Caco-2 (cell line): Measurements from ENCODE around the gene GPATCH8. TPM values are rescaled to one million over a fixed set of nuclear protein-coding genes. Genes with fewer than 3 reads are reported as not detected.

Source experiments
- BruUV-seq: library from RNA; stranded (reverse); fragments of 400-500 nt; replicated peaks from 2 replicates; lab custom pipeline; 2021; lab: Mats Ljungman, UMichigan
- CTCF ChIA-PET: fragments of 300-600 bp; sonication (Branson Sonifier 250); formaldehyde crosslinking; loops from one replicate; lab custom pipeline; 2022; ENCODE audit warnings: antibody characterized with exemption; lab: Charles Lee
- POLR2A ChIA-PET: fragments of 300-600 bp; sonication (Branson Sonifier 250); formaldehyde crosslinking; loops from one replicate; lab custom pipeline; 2022; ENCODE audit warnings: antibody characterized with exemption; lab: Charles Lee
- DNase-seq, 2 experiments: peaks; one replicate each; pipeline versions ENCODE4 v3.0.0 to v3.0.0-alpha.2; 2020 to 2022
- H3K27me3 ChIP-seq: replicated peaks from 2 replicates; pipeline ENCODE4 v1.6.0; 2011; ENCODE audit warnings: low read length; ENCODE audit not compliant: control insufficient read depth, insufficient read depth
- H3K36me3 ChIP-seq: 2 replicates; pipeline ENCODE4 v1.5.1; 2011; ENCODE audit warnings: low read length; ENCODE audit not compliant: control insufficient read depth, insufficient read depth
- H3K4me1 ChIP-seq: fragments of 250-450 bp; sonication (Bioruptor Pico); 2 replicates; pipeline ENCODE4 v1.5.1; 2020; ENCODE audit warnings: mild to moderate bottlenecking
- H3K4me3 ChIP-seq: 2 replicates; pipeline ENCODE4 v1.5.1; 2011; ENCODE audit warnings: low read depth, mild to moderate bottlenecking, control low read depth, low read length
- H3K9me3 ChIP-seq: fragments of 250-450 bp; sonication (Bioruptor Pico); 2 replicates; pipeline ENCODE4 v1.5.1; 2020; ENCODE audit warnings: mild to moderate bottlenecking, moderate library complexity
- H3K27ac Mint-ChIP-seq: one replicate; pipeline ENCODE4 v1.8.0; 2022; ENCODE audit warnings: mixed read lengths; ENCODE audit not compliant: unreplicated experiment
- H3K27me3 Mint-ChIP-seq: one replicate; pipeline ENCODE4 v1.8.0; 2022; ENCODE audit warnings: mixed read lengths; ENCODE audit not compliant: insufficient read depth, unreplicated experiment
- H3K36me3 Mint-ChIP-seq: one replicate; pipeline ENCODE4 v1.8.0; 2022; ENCODE audit warnings: mild to moderate bottlenecking, mixed read lengths; ENCODE audit not compliant: insufficient read depth, unreplicated experiment
- H3K4me1 Mint-ChIP-seq: one replicate; pipeline ENCODE4 v1.8.0; 2022; ENCODE audit warnings: low read depth, mixed read lengths; ENCODE audit not compliant: unreplicated experiment
- H3K4me3 Mint-ChIP-seq: one replicate; pipeline ENCODE4 v1.8.0; 2022; ENCODE audit warnings: mild to moderate bottlenecking, moderate library complexity, mixed read lengths; ENCODE audit not compliant: unreplicated experiment
- H3K9me3 Mint-ChIP-seq: one replicate; pipeline ENCODE4 v1.8.0; 2022; ENCODE audit warnings: mixed read lengths; ENCODE audit not compliant: unreplicated experiment
- CTCF ChIP-seq, 2 experiments: fragments of 200-600 bp in 1 of 2; IDR thresholded peaks; 1 replicate in 1 of 2; 2 replicates in 1 of 2; pipeline versions ENCODE4 v1.5.1 to v1.8.0; 2011 to 2022; ENCODE audit warnings: antibody characterized with exemption in 1 of 2, control low read depth in 1 of 2, inconsistent platforms in 1 of 2, low read depth in 1 of 2, low read length in 1 of 2, mild to moderate bottlenecking in 1 of 2, moderate library complexity in 1 of 2; ENCODE audit not compliant: insufficient read depth in 1 of 2, severe bottlenecking in 1 of 2, unreplicated experiment in 1 of 2
- intact Hi-C: fragments of 100-400 bp; cut with micrococcal nuclease; formaldehyde crosslinking; loops from one replicate; pipeline ENCODE4 v1.10.0; 2022; ENCODE audit not compliant: unreplicated experiment
- total RNA-seq: library from RNA; stranded (reverse); gene quantifications from 2 replicates; pipeline ENCODE4 v1.2.3, GENCODE V29; 2022

The GPATCH8 gene
- total RNA-seq, 1 experiment from 2014 or later = 53.4 TPM

GRCh38 chr17:44469676-44470075, 33.5 kb downstream of the GPATCH8 start:
- peaks cover 13% of the 10 kb centered on the region for H3K4me1 ChIP-seq
- Mint-ChIP-seq H3K27me3 (no peaks in the 10 kb centered on the region), H3K36me3 (peaks cover 24% of the 10 kb centered on the region), H3K4me3 (no peak overlapping the region), H3K4me1 (peaks cover 2% of the 10 kb centered on the region), H3K27ac (no peak overlapping the region), H3K9me3 (no peaks in the 10 kb centered on the region)
- BruUV-seq = no TSS peak
- H3K27me3 ChIP-seq = no peaks in the 10 kb centered on the region
- DNase-seq = no peak
- TF ChIP-seq CTCF (IDR thresholded peaks at IDR 0.05; ENCODE audit: insufficient read depth in 1 of 2, low read depth in 1 of 2, low read length in 1 of 2, severe bottlenecking in 1 of 2, unreplicated experiment in 1 of 2) = no peak
- intact Hi-C loops = no loop called here
- no peaks in the 10 kb centered on the region for H3K36me3 ChIP-seq
- H3K9me3 ChIP-seq = no peaks in the 10 kb centered on the region
- ChIA-PET POLR2A (interaction anchor here (1.1 kb wide), 1 partner anchor 34 kb away, joined by 5 read pairs; the partner anchor contains the start of gene GPATCH8), CTCF (interaction anchor here (0.6 kb wide), 2 partner anchors 115 to 139 kb away, joined by 3 read pairs; no protein-coding TSS in a partner anchor)
- no peak overlapping the region for H3K4me3 ChIP-seq

- ChIA-PET POLR2A (no interaction called here), CTCF (no interaction called here)
- H3K4me3 ChIP-seq = no peak overlapping the region
- intact Hi-C loops = no loop called here
- H3K36me3 ChIP-seq = no peaks in the 10 kb centered on the region
- peaks cover 27% of the 10 kb centered on the region for H3K36me3 Mint-ChIP-seq
- no TSS peak for BruUV-seq
- H3K27ac Mint-ChIP-seq = no peak overlapping the region
- no peak overlapping the region for H3K4me3 Mint-ChIP-seq
- peaks cover 10% of the 10 kb centered on the region for H3K4me1 ChIP-seq
- H3K27me3 Mint-ChIP-seq = no peaks in the 10 kb centered on the region
- DNase-seq = no peak
- peaks cover 7% of the 10 kb centered on the region for H3K4me1 Mint-ChIP-seq
- no peaks in the 10 kb centered on the region for H3K9me3 Mint-ChIP-seq
- TF ChIP-seq CTCF (IDR thresholded peaks at IDR 0.05; ENCODE audit: insufficient read depth in 1 of 2, low read depth in 1 of 2, low read length in 1 of 2, severe bottlenecking in 1 of 2, unreplicated experiment in 1 of 2) = no peak
- H3K27me3 ChIP-seq = no peaks in the 10 kb centered on the region
- H3K9me3 ChIP-seq = no peaks in the 10 kb centered on the region
Observed at GRCh38 chr17:44467108-44467507, 36.1 kb downstream of the GPATCH8 start.

- CTCF ChIA-PET = no interaction called here
- Histone ChIP-seq H3K4me3 (no peak overlapping the region), H3K36me3 (no peaks in the 10 kb centered on the region), H3K27me3 (no peaks in the 10 kb centered on the region), H3K4me1 (peaks cover 7% of the 10 kb centered on the region; the same call in 1 of the 2 replicates), H3K9me3 (no peaks in the 10 kb centered on the region)
- DNase-seq = no peak
- Mint-ChIP-seq H3K4me1 (peaks cover 7% of the 10 kb centered on the region), H3K9me3 (no peaks in the 10 kb centered on the region), H3K4me3 (no peak overlapping the region), H3K36me3 (peaks cover 30% of the 10 kb centered on the region), H3K27ac (no peak overlapping the region), H3K27me3 (no peaks in the 10 kb centered on the region)
- no peak for TF ChIP-seq CTCF (IDR thresholded peaks at IDR 0.05; ENCODE audit: insufficient read depth in 1 of 2, low read depth in 1 of 2, low read length in 1 of 2, severe bottlenecking in 1 of 2, unreplicated experiment in 1 of 2)
- intact Hi-C loops = no loop called here
- POLR2A ChIA-PET = no interaction called here
- no TSS peak for BruUV-seq
Observed at GRCh38 chr17:44466339-44466738, 36.9 kb downstream of the GPATCH8 start.
